SK-N-SH treated with all-trans-retinoic acid at 6 μM for 48 hours (cell line): ENCODE measurements around the gene SH3D19.
"Not testable (repeated sequence)": the region's sequence is repeated elsewhere in the genome, so short reads cannot be mapped to it uniquely, and the experiment has no call there.

Source experiments
- ATAC-seq: fragments of 200-7000 bp; cut with Tn5 transposase; 3 replicates; pipeline ENCODE4 v1.9.1; 2020; ENCODE audit warnings: mild to moderate bottlenecking, moderate library complexity
- ARNTL ChIP-seq: fragments of 450-650 bp; formaldehyde crosslinking; IDR thresholded peaks from 2 replicates; pipeline ENCODE4 v1.5.0; 2020; ENCODE audit warnings: low read depth, mild to moderate bottlenecking, moderate library complexity, borderline replicate concordance
- BACH2 ChIP-seq: fragments of 250-450 bp; sonication (Bioruptor Pico); IDR thresholded peaks from 2 replicates; pipeline ENCODE4 v1.9.0; 2021; ENCODE audit warnings: mild to moderate bottlenecking, borderline replicate concordance
- CREB5 ChIP-seq: fragments of 250-450 bp; sonication (Bioruptor Pico); IDR thresholded peaks from 2 replicates; pipeline ENCODE4 v1.5.1; 2020; ENCODE audit warnings: low read depth, mild to moderate bottlenecking, moderate library complexity
- CSDC2 ChIP-seq: fragments of 250-450 bp; sonication (Bioruptor Pico); IDR thresholded peaks from 2 replicates; pipeline ENCODE4 v1.5.0; 2020; ENCODE audit warnings: mild to moderate bottlenecking, moderate library complexity
- ESRRG ChIP-seq: fragments of 250-450 bp; sonication (Bioruptor Pico); IDR thresholded peaks from 2 replicates; pipeline ENCODE4 v1.6.1; 2021; ENCODE audit warnings: mild to moderate bottlenecking
- GLIS3 ChIP-seq: fragments of 250-450 bp; sonication (Bioruptor Pico); IDR thresholded peaks from 2 replicates; pipeline ENCODE4 v1.5.0; 2020; ENCODE audit warnings: mild to moderate bottlenecking, moderate library complexity
- ISL1 ChIP-seq: fragments of 250-450 bp; sonication (Bioruptor Pico); IDR thresholded peaks from 2 replicates; pipeline ENCODE4 v2.1.2; 2022; ENCODE audit warnings: mild to moderate bottlenecking, moderate library complexity
- OSR1 ChIP-seq: fragments of 250-450 bp; sonication (Bioruptor Pico); IDR thresholded peaks from 2 replicates; pipeline ENCODE4 v1.8.0; 2022; ENCODE audit warnings: moderate library complexity, mild to moderate bottlenecking, inconsistent platforms
- PATZ1 ChIP-seq: fragments of 250-450 bp; sonication (Bioruptor Pico); IDR thresholded peaks from 2 replicates; pipeline ENCODE4 v1.8.0; 2020; ENCODE audit warnings: mild to moderate bottlenecking, moderate library complexity, borderline replicate concordance
- POU6F1 ChIP-seq: fragments of 250-450 bp; sonication (Bioruptor Pico); IDR thresholded peaks from 2 replicates; pipeline ENCODE4 v1.8.0; 2021; ENCODE audit warnings: low read depth, mild to moderate bottlenecking, moderate library complexity, borderline replicate concordance
- PPARA ChIP-seq: fragments of 250-450 bp; sonication (Bioruptor Pico); IDR thresholded peaks from 2 replicates; pipeline ENCODE4 v1.5.0; 2020; ENCODE audit warnings: mild to moderate bottlenecking, borderline replicate concordance
- RARB ChIP-seq: fragments of 250-450 bp; sonication (Bioruptor Pico); IDR thresholded peaks from 2 replicates; pipeline ENCODE4 v1.8.0; 2021; ENCODE audit warnings: mild to moderate bottlenecking, moderate library complexity
- SNAI2 ChIP-seq: fragments of 250-450 bp; sonication (Bioruptor Pico); IDR thresholded peaks from 2 replicates; pipeline ENCODE4 v1.5.0; 2020; ENCODE audit warnings: mild to moderate bottlenecking, moderate library complexity
- TCF4 ChIP-seq: fragments of 250-450 bp; sonication (Bioruptor Pico); IDR thresholded peaks from 2 replicates; pipeline ENCODE4 v1.8.0; 2021; ENCODE audit warnings: mild to moderate bottlenecking, moderate library complexity, borderline replicate concordance
- TOX ChIP-seq: fragments of 250-450 bp; sonication (Bioruptor Pico); IDR thresholded peaks from 2 replicates; pipeline ENCODE4 v1.8.0; 2021; ENCODE audit warnings: mild to moderate bottlenecking, moderate library complexity, borderline replicate concordance
- TSHZ2 ChIP-seq: fragments of 250-450 bp; sonication (Bioruptor Pico); IDR thresholded peaks from 2 replicates; pipeline ENCODE4 v1.5.0; 2020; ENCODE audit warnings: mild to moderate bottlenecking, moderate library complexity
- ZC3H10 ChIP-seq: fragments of 250-450 bp; sonication (Bioruptor Pico); IDR thresholded peaks from 2 replicates; pipeline ENCODE4 v1.5.1; 2021; ENCODE audit warnings: mild to moderate bottlenecking, moderate library complexity
- ZFP3 ChIP-seq: fragments of 250-450 bp; sonication (Bioruptor Pico); IDR thresholded peaks from 2 replicates; pipeline ENCODE4 v1.5.0; 2020; ENCODE audit warnings: mild to moderate bottlenecking, moderate library complexity
- ZFP30 ChIP-seq: fragments of 450-650 bp; formaldehyde crosslinking; IDR thresholded peaks from 2 replicates; pipeline ENCODE4 v1.5.0; 2022; ENCODE audit warnings: mild to moderate bottlenecking, moderate library complexity
- ZNF565 ChIP-seq: fragments of 450-650 bp; formaldehyde crosslinking; conservative IDR thresholded peaks from 2 replicates; pipeline ENCODE4 v1.5.0; 2020; ENCODE audit warnings: low read depth, mild to moderate bottlenecking, moderate library complexity
- ZNF70 ChIP-seq: fragments of 450-650 bp; formaldehyde crosslinking; IDR thresholded peaks from 2 replicates; pipeline ENCODE4 v1.5.0; 2020; ENCODE audit warnings: mild to moderate bottlenecking, moderate library complexity

The SH3D19 gene

GRCh38 chr4:151143162-151143561, 182.2 kb downstream of the SH3D19 start:
- ATAC-seq, result no peak
- TF ChIP-seq CREB5 (CRISPR knock-in tag), result no peak
- no peak for TF ChIP-seq OSR1 (CRISPR knock-in tag)
- no peak for TF ChIP-seq ZNF70 (CRISPR knock-in tag)

- TF ChIP-seq TCF4 (CRISPR knock-in tag), result no peak
- TF ChIP-seq CREB5 (CRISPR knock-in tag), result no peak
- TF ChIP-seq BACH2, result no peak
- no peak for TF ChIP-seq ZFP30 (CRISPR knock-in tag)
- TF ChIP-seq GLIS3 (CRISPR knock-in tag), result no peak
- TF ChIP-seq TSHZ2 (CRISPR knock-in tag), result no peak
- TF ChIP-seq CSDC2 (CRISPR knock-in tag), result no peak
- TF ChIP-seq TOX (CRISPR knock-in tag), result no peak
- TF ChIP-seq PPARA (CRISPR knock-in tag), result no peak
- TF ChIP-seq ESRRG (CRISPR knock-in tag), result no peak
- TF ChIP-seq ZC3H10 (CRISPR knock-in tag), result no peak
- TF ChIP-seq RARB, result no peak
- no peak for TF ChIP-seq SNAI2
- TF ChIP-seq ZNF565 (CRISPR knock-in tag), result no peak
- no peak for TF ChIP-seq OSR1 (CRISPR knock-in tag)
- no peak for TF ChIP-seq PATZ1
- no peak for TF ChIP-seq POU6F1 (CRISPR knock-in tag)
- no peak for TF ChIP-seq ISL1 (CRISPR knock-in tag)
- no peak for ATAC-seq
These were observed 182.6 kb downstream of the SH3D19 start for GRCh38 chr4:151142758-151143157.

- ATAC-seq, result no peak
- TF ChIP-seq RARB (no peak), ZNF70 (CRISPR knock-in tag) (no peak), ZFP3 (CRISPR knock-in tag) (no peak), TSHZ2 (CRISPR knock-in tag) (no peak), ZC3H10 (CRISPR knock-in tag) (no peak), TCF4 (CRISPR knock-in tag) (no peak), CREB5 (CRISPR knock-in tag) (no peak), OSR1 (CRISPR knock-in tag) (no peak), ZFP30 (CRISPR knock-in tag) (no peak), GLIS3 (CRISPR knock-in tag) (no peak), SNAI2 (no peak), ARNTL (CRISPR knock-in tag) (no peak)
These were observed 185.6 kb downstream of the SH3D19 start for GRCh38 chr4:151139814-151140213.

GRCh38 chr4:151136048-151136447, 189.4 kb downstream of the SH3D19 start:
- ATAC-seq, result not testable (repeated sequence)
